ENCODE measurements around the gene CAP1. TPM values are rescaled to one million over a fixed set of nuclear protein-coding genes. Genes with fewer than 3 reads are reported as not detected.

Gene CAP1
- polyA plus RNA-seq, 1 experiment: 585 TPM

DNA sequence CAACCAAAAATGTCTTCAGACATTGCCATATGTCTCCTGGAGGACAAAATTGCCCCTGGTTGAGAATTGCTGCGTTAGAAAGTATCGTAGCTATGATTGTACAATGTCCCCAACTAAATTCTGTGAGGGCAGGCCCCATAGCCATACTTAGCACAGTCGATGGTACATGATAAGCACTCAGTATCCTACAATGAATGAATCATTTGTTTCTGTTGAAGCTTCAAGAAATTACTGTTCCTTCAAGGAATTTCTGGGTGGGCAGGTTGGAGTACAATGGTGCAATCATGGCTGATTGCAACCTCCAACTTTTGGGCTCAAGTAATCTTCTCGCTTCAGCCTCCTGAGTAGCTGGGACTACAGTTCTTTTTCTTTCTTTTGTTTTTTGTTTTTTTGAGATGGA is 4.7 kb downstream of the CAP1 start:
- POLR2A ChIA-PET: no interaction called here
- 0 out of 2 replicates have a peak, but pooled peaks cover 1% of the 10 kb centered on the region for H3K36me3 ChIP-seq (ENCODE audit: control insufficient read depth, insufficient read depth, low read length)

DNA sequence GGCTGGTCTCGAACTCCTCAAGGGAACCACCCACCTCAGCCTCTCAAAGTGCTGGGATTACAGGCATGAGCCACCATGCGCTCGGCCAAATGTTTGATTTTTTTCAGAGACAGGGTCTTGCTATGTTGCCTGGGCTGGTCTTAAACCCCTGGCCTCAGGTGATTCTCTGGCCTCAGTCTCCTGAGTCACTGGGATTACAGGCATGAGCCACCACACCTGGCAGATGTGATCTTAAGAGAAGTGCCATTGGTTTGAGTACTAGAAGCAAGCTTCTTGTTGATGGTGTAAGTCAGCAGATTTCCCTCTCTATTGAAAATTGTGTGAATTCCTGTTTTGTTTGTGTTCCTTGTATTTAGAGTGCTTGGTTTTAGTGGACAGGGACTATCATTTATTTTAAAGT is 5.2 kb downstream of the CAP1 start:
- no peak for DNase-seq (ENCODE audit: low read depth)
- no peak overlapping the region for H3K4me3 ChIP-seq (ENCODE audit: low read depth, low read length)
- POLR2A ChIA-PET: no interaction called here
- 0 out of 2 replicates have a peak, but pooled peaks cover 1% of the 10 kb centered on the region for H3K36me3 ChIP-seq (ENCODE audit: control insufficient read depth, insufficient read depth, low read length)
- CTCF ChIA-PET: no interaction called here
- H3K27me3 ChIP-seq (ENCODE audit: control insufficient read depth, insufficient read depth, low read length): no peaks in the 10 kb centered on the region
- TF ChIP-seq, protein P1, sequence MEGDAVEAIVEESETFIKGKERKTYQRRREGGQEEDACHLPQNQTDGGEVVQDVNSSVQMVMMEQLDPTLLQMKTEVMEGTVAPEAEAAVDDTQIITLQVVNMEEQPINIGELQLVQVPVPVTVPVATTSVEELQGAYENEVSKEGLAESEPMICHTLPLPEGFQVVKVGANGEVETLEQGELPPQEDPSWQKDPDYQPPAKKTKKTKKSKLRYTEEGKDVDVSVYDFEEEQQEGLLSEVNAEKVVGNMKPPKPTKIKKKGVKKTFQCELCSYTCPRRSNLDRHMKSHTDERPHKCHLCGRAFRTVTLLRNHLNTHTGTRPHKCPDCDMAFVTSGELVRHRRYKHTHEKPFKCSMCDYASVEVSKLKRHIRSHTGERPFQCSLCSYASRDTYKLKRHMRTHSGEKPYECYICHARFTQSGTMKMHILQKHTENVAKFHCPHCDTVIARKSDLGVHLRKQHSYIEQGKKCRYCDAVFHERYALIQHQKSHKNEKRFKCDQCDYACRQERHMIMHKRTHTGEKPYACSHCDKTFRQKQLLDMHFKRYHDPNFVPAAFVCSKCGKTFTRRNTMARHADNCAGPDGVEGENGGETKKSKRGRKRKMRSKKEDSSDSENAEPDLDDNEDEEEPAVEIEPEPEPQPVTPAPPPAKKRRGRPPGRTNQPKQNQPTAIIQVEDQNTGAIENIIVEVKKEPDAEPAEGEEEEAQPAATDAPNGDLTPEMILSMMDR (IDR thresholded peaks at IDR 0.05; ENCODE audit: insufficient read depth, low read depth, low read length): no peak

More for the DNA sequence above, 4.7 kb downstream of the CAP1 start:
- DNase-seq (ENCODE audit: low read depth): no peak
- TF ChIP-seq, protein P1 (IDR thresholded peaks at IDR 0.05; ENCODE audit: insufficient read depth, low read depth, low read length): no peak
- CTCF ChIA-PET: no interaction called here
- no peaks in the 10 kb centered on the region for H3K27me3 ChIP-seq (ENCODE audit: control insufficient read depth, insufficient read depth, low read length)
- no peak overlapping the region for H3K4me3 ChIP-seq (ENCODE audit: low read depth, low read length)

DNA sequence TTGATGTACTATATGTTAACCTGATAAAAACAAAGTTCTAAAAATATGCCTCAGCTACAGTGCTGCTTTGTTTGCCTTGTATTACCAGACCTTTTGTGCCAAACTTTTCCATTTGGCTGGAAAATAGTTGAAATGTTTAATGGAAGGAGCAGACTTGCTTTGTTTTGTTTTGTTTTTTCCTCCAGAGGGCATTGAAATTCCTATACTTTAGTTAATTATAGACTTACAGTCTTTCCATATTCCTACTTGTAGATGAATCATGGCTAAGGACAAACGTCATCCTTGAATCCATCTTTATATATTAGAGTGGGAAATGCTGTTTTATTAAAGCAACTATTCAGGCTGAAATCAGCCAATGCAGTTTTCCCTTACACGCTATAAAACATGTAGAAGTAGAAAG is 6.7 kb downstream of the CAP1 start:
- ChIA-PET POLR2A (no interaction called here), CTCF (interaction anchor here (0.6 to 1.2 kb wide), 5 partner anchors 10 to 455 kb away, joined by 3 to 6 read pairs (median 3); no protein-coding TSS in a partner anchor)
- Histone ChIP-seq H3K27me3 (ENCODE audit: control insufficient read depth, insufficient read depth, low read length) (no peaks in the 10 kb centered on the region), H3K36me3 (ENCODE audit: control insufficient read depth, insufficient read depth, low read length) (0 out of 2 replicates have a peak, but pooled peaks cover 1% of the 10 kb centered on the region), H3K4me3 (ENCODE audit: low read depth, low read length) (no peak overlapping the region)
- TF ChIP-seq, protein P1 (IDR thresholded peaks at IDR 0.05; ENCODE audit: insufficient read depth, low read depth, low read length): no peak
- no peak for DNase-seq (ENCODE audit: low read depth)

DNA sequence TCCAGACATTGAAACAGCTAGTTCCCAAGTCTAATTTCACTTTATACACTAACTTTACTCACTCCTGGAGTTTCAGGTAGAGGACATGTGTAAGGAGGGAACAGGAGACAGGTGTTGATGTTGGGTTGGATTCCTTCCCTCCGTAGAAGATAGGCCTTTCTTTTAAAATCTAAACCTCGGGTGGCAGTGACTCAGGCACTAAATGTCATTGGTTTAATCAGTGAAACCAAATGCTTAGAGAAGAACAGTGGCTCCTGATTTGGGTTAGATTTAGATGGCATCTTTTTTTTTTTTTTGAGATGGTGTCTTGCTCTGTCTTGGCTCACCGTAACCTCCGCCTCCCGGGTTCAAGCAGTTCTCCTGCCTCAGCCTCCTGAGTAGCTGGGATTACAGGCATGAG is 7.2 kb downstream of the CAP1 start:
- POLR2A ChIA-PET: no interaction called here
- H3K27me3 ChIP-seq (ENCODE audit: control insufficient read depth, insufficient read depth, low read length): no peaks in the 10 kb centered on the region
- H3K36me3 ChIP-seq (ENCODE audit: control insufficient read depth, insufficient read depth, low read length): 0 out of 2 replicates have a peak, but pooled peaks cover 1% of the 10 kb centered on the region
- no peak for DNase-seq (ENCODE audit: low read depth)
- H3K4me3 ChIP-seq (ENCODE audit: low read depth, low read length): no peak overlapping the region
- CTCF ChIA-PET: interaction anchor here (0.7 to 1.2 kb wide), 3 partner anchors 9 to 32 kb away, joined by 3 to 4 read pairs (median 3); no protein-coding TSS in a partner anchor
- TF ChIP-seq, protein P1 (IDR thresholded peaks at IDR 0.05; ENCODE audit: insufficient read depth, low read depth, low read length): no peak

DNA sequence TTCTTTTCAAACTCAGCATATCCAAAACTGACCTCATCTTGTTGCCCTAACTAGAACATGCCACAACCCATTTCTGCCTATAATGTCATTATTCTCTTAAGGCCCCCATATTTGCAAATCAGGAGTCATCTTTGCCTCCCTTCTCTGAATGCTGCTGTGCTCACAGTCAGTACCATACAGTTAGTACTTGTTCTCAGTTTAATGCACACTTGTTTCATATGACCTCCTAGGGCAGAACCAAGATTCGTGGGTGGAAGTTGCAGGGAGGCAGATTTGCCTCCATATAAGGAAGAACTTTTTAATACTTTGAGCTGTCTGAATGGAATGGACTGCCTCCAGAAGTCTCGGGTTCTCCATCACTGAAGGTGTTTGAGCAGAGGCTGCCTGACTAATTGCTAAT is 9.2 kb downstream of the CAP1 start:
- ChIA-PET POLR2A (interaction anchor here (0.8 kb wide), 1 partner anchor 9 kb away, joined by 3 read pairs; the partner anchor contains the start of gene CAP1), CTCF (interaction anchor here (0.8 to 1.3 kb wide), 4 partner anchors 8 to 152 kb away, joined by 3 to 7 read pairs (median 3); no protein-coding TSS in a partner anchor)
- no peaks in the 10 kb centered on the region for H3K27me3 ChIP-seq (ENCODE audit: control insufficient read depth, insufficient read depth, low read length)
- no peaks in the 10 kb centered on the region for H3K36me3 ChIP-seq (ENCODE audit: control insufficient read depth, insufficient read depth, low read length)
- DNase-seq (ENCODE audit: low read depth): no peak
- no peak overlapping the region for H3K4me3 ChIP-seq (ENCODE audit: low read depth, low read length)
- TF ChIP-seq, protein P1 (IDR thresholded peaks at IDR 0.05; ENCODE audit: insufficient read depth, low read depth, low read length): no peak
